ENCODE data around the gene NFKBIE. TPM values are rescaled to one million over a fixed set of nuclear protein-coding genes. Genes with fewer than 3 reads are reported as not detected.

NFKBIE gene
- total RNA-seq, 2 donors from 2014 or later: 3.8 to 8.7 TPM

- H3K27ac ChIP-seq: no peak overlapping the region
- H3K27me3 ChIP-seq: peaks cover 4 to 7% of the 10 kb centered on the region in 2 donors
- DNase-seq (ENCODE audit: low spot score): no peak
- H3K4me1 ChIP-seq: peaks cover 0 to 15% of the 10 kb centered on the region in 2 donors
- TF ChIP-seq CTCF (IDR thresholded peaks at IDR 0.05): no peak
- peaks cover 50% of the 10 kb centered on the region for H3K36me3 ChIP-seq
- no peaks in the 10 kb centered on the region for H3K9me3 ChIP-seq
- H3K4me3 ChIP-seq: no peak overlapping the region
These were observed 35.0 kb upstream of the NFKBIE start for GRCh38 chr6:44300292-44300823.

- DNase-seq (ENCODE audit: low spot score): no peak
- no peak overlapping the region for H3K27ac ChIP-seq
- H3K4me1 ChIP-seq: peaks cover 0 to 15% of the 10 kb centered on the region in 2 donors
- H3K9me3 ChIP-seq: no peaks in the 10 kb centered on the region
- peaks cover 7% of the 10 kb centered on the region in 2 donors for H3K27me3 ChIP-seq
- H3K36me3 ChIP-seq: peaks cover 37% of the 10 kb centered on the region
- no peak overlapping the region for H3K4me3 ChIP-seq
- TF ChIP-seq CTCF (IDR thresholded peaks at IDR 0.05): no peak
These were observed 33.5 kb upstream of the NFKBIE start for GRCh38 chr6:44298864-44299263.

GRCh38 chr6:44298055-44298803 is 32.9 kb upstream of the NFKBIE start:
- H3K4me3 ChIP-seq: peak overlapping the region in 1 of 2 donors; percentile 55

GRCh38 chr6:44297063-44298038 is 32.0 kb upstream of the NFKBIE start:
- Histone ChIP-seq H3K27me3 (peaks cover 7 to 13% of the 10 kb centered on the region in 2 donors), H3K4me3 (peak overlapping the region; percentile 27 to 55), H3K27ac (no peak overlapping the region), H3K4me1 (peaks cover 0 to 15% of the 10 kb centered on the region in 2 donors), H3K36me3 (peaks cover 22% of the 10 kb centered on the region), H3K9me3 (no peaks in the 10 kb centered on the region)
- TF ChIP-seq CTCF (IDR thresholded peaks at IDR 0.05): no peak
- no peak for DNase-seq (ENCODE audit: low spot score)

More at GRCh38 chr6:44298055-44298803, 32.9 kb upstream of the NFKBIE start:
- H3K4me1 ChIP-seq: peaks cover 0 to 15% of the 10 kb centered on the region in 2 donors
- no peak for TF ChIP-seq CTCF (IDR thresholded peaks at IDR 0.05)
- H3K27me3 ChIP-seq: peaks cover 7 to 13% of the 10 kb centered on the region in 2 donors
- peaks cover 31% of the 10 kb centered on the region for H3K36me3 ChIP-seq
- H3K27ac ChIP-seq: no peak overlapping the region
- no peaks in the 10 kb centered on the region for H3K9me3 ChIP-seq
- no peak for DNase-seq (ENCODE audit: low spot score)

GRCh38 chr6:44294832-44295791 is 29.8 kb upstream of the NFKBIE start:
- DNase-seq (ENCODE audit: low spot score): no peak
- Histone ChIP-seq H3K27me3 (peaks cover 7 to 13% of the 10 kb centered on the region in 2 donors), H3K4me1 (peaks cover 0 to 15% of the 10 kb centered on the region in 2 donors), H3K36me3 (peaks cover under 1% of the 10 kb centered on the region), H3K9me3 (no peaks in the 10 kb centered on the region), H3K27ac (no peak overlapping the region), H3K4me3 (no peak overlapping the region)
- TF ChIP-seq CTCF (IDR thresholded peaks at IDR 0.05): no peak
